Skin of body (tissue), 2 donors: ENCODE data around the gene AGFG2. TPM values are rescaled to one million over a fixed set of nuclear protein-coding genes. Genes with fewer than 3 reads are reported as not detected.

ENCODE experiments used
- DNase-seq: peaks from one replicate; lab custom pipeline; 2025; lab: John Stamatoyannopoulos, UW
- total RNA-seq: library from RNA; depleted of rRNA; stranded (reverse); fragments of >200 nt; gene quantifications from one replicate; pipeline ENCODE4 v1.2.3, GENCODE V29; 2014

The AGFG2 gene
- total RNA-seq, 1 donor from 2014 or later, result 5.2 TPM

- no peak for DNase-seq
Measured at GRCh38 chr7:100584683-100585510, 45.9 kb downstream of the AGFG2 start.

GRCh38 chr7:100585511-100586265 lies 46.7 kb downstream of the AGFG2 start, which contains the start of gene LRCH4:
TSS of gene LRCH4 (minus strand) at chr7:100586129. CDS start at chr7:100586100, 29 bp downstream.
- DNase-seq, result no peak

GRCh38 chr7:100586266-100587025 lies 47.4 kb downstream of the AGFG2 start, which contains the start of gene FBXO24:
TSS of gene FBXO24 (plus strand) at chr7:100586328. CDS start at chr7:100586626, 298 bp downstream.
- peak; percentile 100 for DNase-seq

GRCh38 chr7:100588438-100588837 lies 49.4 kb downstream of the AGFG2 start:
- no peak for DNase-seq

GRCh38 chr7:100589341-100589947 lies 50.4 kb downstream of the AGFG2 start:
- DNase-seq, result no peak

GRCh38 chr7:100590077-100590737 lies 51.2 kb downstream of the AGFG2 start:
- no peak for DNase-seq

- no peak for DNase-seq
Measured at GRCh38 chr7:100591596-100591995, 52.6 kb downstream of the AGFG2 start.

GRCh38 chr7:100595188-100595587 lies 56.2 kb downstream of the AGFG2 start:
- no peak for DNase-seq

- no peak for DNase-seq
Measured at GRCh38 chr7:100598425-100598824, 59.4 kb downstream of the AGFG2 start.

- no peak for DNase-seq
Measured at GRCh38 chr7:100599911-100600729, 61.1 kb downstream of the AGFG2 start.

- DNase-seq, result no peak
Measured at GRCh38 chr7:100600730-100601038, 61.7 kb downstream of the AGFG2 start.

GRCh38 chr7:100602889-100603725 lies 64.1 kb downstream of the AGFG2 start:
- peak; percentile 62 for DNase-seq

GRCh38 chr7:100603726-100604027 lies 64.7 kb downstream of the AGFG2 start:
- no peak for DNase-seq

GRCh38 chr7:100604028-100604975 lies 65.3 kb downstream of the AGFG2 start:
- peak; percentile 45 for DNase-seq

GRCh38 chr7:100604976-100605911 lies 66.2 kb downstream of the AGFG2 start:
- no peak for DNase-seq

GRCh38 chr7:100606313-100606712 lies 67.3 kb downstream of the AGFG2 start:
- no peak for DNase-seq

- no peak for DNase-seq
Measured at GRCh38 chr7:100607111-100607510, 68.1 kb downstream of the AGFG2 start.
